Cardiac muscle cell (in vitro differentiated cells and primary cell): ENCODE measurements around the gene MLLT11. TPM values are rescaled to one million over a fixed set of nuclear protein-coding genes. Genes with fewer than 3 reads are reported as not detected.

ENCODE experiments used
- DNase-seq, 2 donors: peaks; one replicate each; pipeline versions ENCODE4 v3.0.0 to v3.0.0-alpha.2; 2010 to 2017; ENCODE audit warnings: low read depth in 1 of 2, low spot score in 1 of 2
- H3K27ac ChIP-seq: fragments of 200-600 bp; sonication (generic); 2 replicates; pipeline ENCODE4 v1.5.1; 2016
- H3K27me3 ChIP-seq: fragments of 200-600 bp; sonication (generic); 2 replicates; pipeline ENCODE4 v1.6.0; 2016; ENCODE audit warnings: control low read depth
- H3K36me3 ChIP-seq: fragments of 200-600 bp; sonication (generic); 2 replicates; pipeline ENCODE4 v1.5.1; 2016; ENCODE audit warnings: control low read depth
- H3K4me1 ChIP-seq: fragments of 200-600 bp; sonication (generic); 2 replicates; pipeline ENCODE4 v1.8.1; 2017; ENCODE audit warnings: low read depth, mild to moderate bottlenecking, mixed run types
- H3K4me3 ChIP-seq: fragments of 200-600 bp; sonication (generic); 2 replicates; pipeline ENCODE4 v1.5.1; 2016; ENCODE audit warnings: mild to moderate bottlenecking
- H3K9me3 ChIP-seq: fragments of 200-600 bp; sonication (generic); 2 replicates; pipeline ENCODE4 v1.5.1; 2017; ENCODE audit warnings: low read depth, mild to moderate bottlenecking, control low read depth
- CTCF ChIP-seq: IDR thresholded peaks from 2 replicates; pipeline ENCODE4 v1.5.1; 2012; ENCODE audit warnings: low read depth, mild to moderate bottlenecking, low read length
- polyA plus RNA-seq: library from polyadenylated mRNA; unstranded; fragments of >200 nt; fragmentation: Nextera tagmentation; extraction: Ambion mirVana; gene quantifications from 2 replicates; pipeline ENCODE4 v1.2.1, GENCODE V29; 2016
- total RNA-seq: library from RNA; depleted of rRNA; stranded (reverse); fragments of >200 nt; gene quantifications from 2 replicates; pipeline ENCODE4 v1.2.3, GENCODE V29; 2016

The MLLT11 gene, protein sequence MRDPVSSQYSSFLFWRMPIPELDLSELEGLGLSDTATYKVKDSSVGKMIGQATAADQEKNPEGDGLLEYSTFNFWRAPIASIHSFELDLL
- 15.1 and 30.1 TPM in 2 replicates for total RNA-seq
- polyA plus RNA-seq, result 54.5 and 91.6 TPM in 2 replicates

- peak; percentile 60 to 88 for DNase-seq
- no peak for TF ChIP-seq CTCF
- H3K4me1 ChIP-seq, result peaks cover 8% of the 10 kb centered on the region
Observed at GRCh38 chr1:151060007-151060656, at the start of gene MLLT11. Gene MLLT11, plus strand, starts transcription at chr1:151060397. Its CDS starts 6,828 bp downstream, at chr1:151067225.

DNA sequence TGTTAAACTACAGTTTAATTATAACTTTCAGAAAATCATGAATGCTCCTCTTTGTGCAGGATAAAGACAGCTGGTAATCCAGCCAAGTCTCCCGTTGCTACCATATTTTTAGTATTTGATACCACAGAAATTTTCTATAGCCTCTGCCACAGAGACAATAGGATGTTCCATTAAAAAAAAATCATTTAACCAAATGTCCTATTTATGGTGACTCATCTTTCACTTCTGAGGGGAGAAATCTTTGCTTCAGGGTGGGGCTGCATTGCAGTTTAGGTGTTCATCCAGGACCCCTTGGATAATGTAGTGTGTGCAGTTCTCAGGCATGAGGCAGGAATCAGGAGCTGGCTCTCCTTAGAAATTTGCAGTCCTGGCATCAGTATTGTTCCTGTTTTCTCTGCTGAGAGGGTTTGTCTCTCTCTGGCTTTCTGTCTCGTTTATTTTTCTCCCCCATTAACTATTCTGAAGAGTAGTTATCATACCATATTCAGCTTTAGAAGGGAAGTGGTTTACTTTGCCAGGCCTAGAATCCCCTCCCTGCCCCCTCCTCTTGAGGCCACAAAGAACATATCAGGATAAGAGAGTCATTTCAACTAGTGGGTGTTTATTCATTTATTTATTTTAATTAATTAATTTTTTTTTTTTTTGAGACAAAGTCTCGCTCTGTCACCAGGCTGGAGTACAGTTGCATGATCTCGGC, 48.9 kb upstream of the MLLT11 start:
- DNase-seq, result no peak
- Histone ChIP-seq H3K4me1 (peaks cover 49% of the 10 kb centered on the region), H3K4me3 (no peak overlapping the region), H3K9me3 (no peaks in the 10 kb centered on the region), H3K36me3 (no peaks in the 10 kb centered on the region), H3K27me3 (no peaks in the 10 kb centered on the region), H3K27ac (peak overlapping the region; percentile 92)
- TF ChIP-seq CTCF, result no peak

More at GRCh38 chr1:151060007-151060656, at the start of gene MLLT11:
- H3K27ac ChIP-seq, result peak within 1 kb of the TSS; percentile 82
- no peaks in the 10 kb centered on the region for H3K9me3 ChIP-seq
- H3K27me3 ChIP-seq, result no peaks in the 10 kb centered on the region
- peak within 1 kb of the TSS; percentile 79 for H3K4me3 ChIP-seq
- H3K36me3 ChIP-seq, result peaks cover 6% of the 10 kb centered on the region

GRCh38 chr1:151012684-151013471, 47.3 kb upstream of the MLLT11 start:
- Histone ChIP-seq H3K4me1 (peaks cover 45% of the 10 kb centered on the region), H3K9me3 (no peaks in the 10 kb centered on the region), H3K4me3 (no peak overlapping the region), H3K27ac (peak overlapping the region; percentile 92), H3K36me3 (no peaks in the 10 kb centered on the region), H3K27me3 (no peaks in the 10 kb centered on the region)
- DNase-seq, result peak; percentile 24 to 75
- no peak for TF ChIP-seq CTCF

DNA sequence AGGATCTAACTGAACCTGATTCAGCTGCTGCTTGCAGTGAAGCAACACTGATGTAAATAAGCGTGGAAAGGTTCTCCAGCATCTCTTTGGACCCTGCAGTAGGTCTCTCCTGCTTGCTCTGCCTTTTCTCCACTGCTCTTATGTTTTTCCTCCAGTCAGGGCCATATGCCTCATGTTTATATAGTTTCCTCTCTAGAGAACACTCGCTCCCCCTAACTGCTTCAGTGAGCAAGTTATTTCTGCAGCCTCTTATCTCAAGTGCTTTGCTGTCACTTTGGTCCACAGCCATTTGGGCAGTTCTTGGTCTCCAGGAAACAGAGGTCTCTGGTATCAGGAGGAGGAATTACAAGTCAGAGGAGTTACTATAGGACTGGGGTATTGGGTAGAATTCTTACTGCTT, 46.7 kb upstream of the MLLT11 start:
- Histone ChIP-seq H3K27me3 (no peaks in the 10 kb centered on the region), H3K4me1 (peaks cover 44% of the 10 kb centered on the region), H3K9me3 (no peaks in the 10 kb centered on the region), H3K36me3 (no peaks in the 10 kb centered on the region), H3K4me3 (no peak overlapping the region), H3K27ac (peak overlapping the region; percentile 92)
- peak; percentile 86 to 94 for DNase-seq
- TF ChIP-seq CTCF, result peak; percentile 25

- H3K27me3 ChIP-seq, result no peaks in the 10 kb centered on the region
- H3K4me3 ChIP-seq, result no peak overlapping the region
- peak overlapping the region; percentile 30 for H3K27ac ChIP-seq
- H3K9me3 ChIP-seq, result no peaks in the 10 kb centered on the region
- H3K4me1 ChIP-seq, result peaks cover 11% of the 10 kb centered on the region
- H3K36me3 ChIP-seq, result peaks cover 20% of the 10 kb centered on the region
- peak; percentile 78 to 88 for DNase-seq
- peak; percentile 80 for TF ChIP-seq CTCF
Observed at GRCh38 chr1:151024540-151025146, 35.6 kb upstream of the MLLT11 start.
